Adrenal gland (tissue), 12 donors: ENCODE data around the gene LMF1. TPM values are rescaled to one million over a fixed set of nuclear protein-coding genes. Genes with fewer than 3 reads are reported as not detected.

Source experiments
- DNase-seq, 7 donors: peaks; one replicate each; pipeline ENCODE4 v3.0.0-alpha.2; 2019 to 2020
- H3K27ac ChIP-seq, 5 donors: fragments of 200-600 bp; sonication (generic) in 4 of 5; 1 replicate in 3 of 5; 2 replicates in 2 of 5; pipeline versions ENCODE4 v1.5.1 to v1.8.0; 2016 to 2020; ENCODE audit warnings: mild to moderate bottlenecking in 1 of 5
- H3K27me3 ChIP-seq: fragments of 200-600 bp; 2 replicates; pipeline ENCODE4 v1.8.0; 2021
- H3K36me3 ChIP-seq, 2 donors: fragments of 200-600 bp; replicated peaks in 1 of 2; 1 replicate in 1 of 2; 2 replicates in 1 of 2; pipeline versions ENCODE4 v1.5.1 to v1.8.0; 2018 to 2022
- H3K4me1 ChIP-seq, 2 donors: fragments of 200-600 bp; replicated peaks in 1 of 2; 1 replicate in 1 of 2; 2 replicates in 1 of 2; pipeline versions ENCODE4 v1.5.1 to v1.8.0; 2018 to 2021
- H3K4me3 ChIP-seq, 4 donors: fragments of 200-600 bp; sonication (generic) in 3 of 4; one replicate each; pipeline ENCODE4 v1.5.1; 2016 to 2018
- H3K9me3 ChIP-seq, 3 donors: fragments of 200-600 bp; sonication (generic) in 1 of 3; replicated peaks in 1 of 3; 1 replicate in 2 of 3; 2 replicates in 1 of 3; pipeline versions ENCODE4 v1.5.1 to v1.8.0; 2016 to 2021
- POLR2A ChIP-seq, 2 donors: fragments of 450-650 bp; IDR thresholded peaks; one replicate each; pipeline ENCODE4 v1.6.1; 2017; ENCODE audit warnings: antibody characterized with exemption in 2 of 2, mild to moderate bottlenecking in 2 of 2, moderate library complexity in 1 of 2
- WGBS, 4 donors: extraction: QIAGEN DNeasy Blood & Tissue Kit in 2 of 4; methylation state at CpG; one replicate each; pipeline versions ENCODE4 v1.1.5 to v1.1.7; 2013 to 2017; 5-methylcytosine and 5-hydroxymethylcytosine counted together
- intact Hi-C, 2 donors: fragments of 100-400 bp; cut with DNase I; formaldehyde crosslinking; loops; one replicate each; pipeline versions ENCODE4 v1.14.1 to v1.15.0; 2022 to 2023
- polyA plus RNA-seq, 3 donors: library from polyadenylated mRNA; stranded (reverse); fragments of 200-250 nt in 2 of 3; fragments of 350-450 nt in 1 of 3; fragmentation: Illumina TruSeq in 1 of 3; extraction: RNeasy Lipid Tissue Mini Kit (QIAGEN cat#74804) in 1 of 3; gene quantifications; one replicate each; pipeline ENCODE4 v1.2.3, GENCODE V29; 2013 to 2014
- total RNA-seq, 9 donors: library from RNA; depleted of rRNA in 4 of 9; stranded (reverse); fragments of >200 nt in 4 of 9; fragments of 120-200 nt in 1 of 9; fragmentation: NEBNext Ultra II Directional in 1 of 9; extraction: Animal tissue kit (Norgen Biotek cat#: 25700) in 1 of 9; gene quantifications; one replicate each; pipeline versions ENCODE4 v1.1.0 to v1.2.4, GENCODE V29; 2013 to 2023
- TF ChIP-seq, protein P1 (sequence below), 6 experiments: fragments of 450-650 bp in 4 of 6; fragments of 200-600 bp in 2 of 6; sonication (generic) in 1 of 6; IDR thresholded peaks; 1 replicate in 5 of 6; 2 replicates in 1 of 6; pipeline versions ENCODE4 v1.5.1 to v1.8.0; 2016 to 2021; ENCODE audit warnings: antibody characterized with exemption in 6 of 6, mild to moderate bottlenecking in 2 of 6, moderate library complexity in 1 of 6
- donor health status: healthy with polysubstance abuse.
- donor health status: Bipolar disorder and iron deficiency.
- donor health status: DM: yes; HTN: yes; CAD: no.
- donor health status: DM: no; HTN: no; CAD: no.
- donor health status: DM: no; HTN: no; CAD: no.
- donor health status: DM: yes; HTN: yes; CAD: no.

Gene LMF1
- total and polyA plus RNA-seq, 12 donors, result 10.5 to 101 (median 36.3) TPM

DNA sequence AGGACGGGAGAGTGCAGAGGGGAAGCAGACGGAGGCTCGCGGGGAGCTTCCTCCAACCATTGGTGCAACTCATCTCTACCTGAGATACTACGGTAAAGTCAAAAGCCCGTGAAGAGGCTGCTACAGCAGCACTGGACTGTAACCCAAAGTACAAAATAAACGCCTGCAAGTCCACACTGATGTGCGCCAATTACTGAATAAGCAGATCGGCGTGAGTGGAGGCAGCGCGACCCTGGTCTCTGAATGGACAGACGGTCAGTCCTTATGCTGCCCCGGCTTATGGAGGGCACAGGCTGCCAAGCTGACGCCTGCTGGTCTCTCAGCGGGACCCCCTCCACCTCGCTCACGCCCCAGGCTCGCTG lies 58.5 kb downstream of the LMF1 start:
- no peak overlapping the region for H3K4me3 ChIP-seq
- 93 to 95% (median 94%) methylated on average over 10 to 19 of the region's 19 CpGs for WGBS, 4 donors
- intact Hi-C loops, result no loop called here
- no peak for DNase-seq
- H3K9me3 ChIP-seq, result no peaks in the 10 kb centered on the region
- no peaks in the 10 kb centered on the region for H3K27me3 ChIP-seq
- TF ChIP-seq POLR2A (IDR thresholded peaks at IDR 0.05), result no peak
- TF ChIP-seq, protein P1, sequence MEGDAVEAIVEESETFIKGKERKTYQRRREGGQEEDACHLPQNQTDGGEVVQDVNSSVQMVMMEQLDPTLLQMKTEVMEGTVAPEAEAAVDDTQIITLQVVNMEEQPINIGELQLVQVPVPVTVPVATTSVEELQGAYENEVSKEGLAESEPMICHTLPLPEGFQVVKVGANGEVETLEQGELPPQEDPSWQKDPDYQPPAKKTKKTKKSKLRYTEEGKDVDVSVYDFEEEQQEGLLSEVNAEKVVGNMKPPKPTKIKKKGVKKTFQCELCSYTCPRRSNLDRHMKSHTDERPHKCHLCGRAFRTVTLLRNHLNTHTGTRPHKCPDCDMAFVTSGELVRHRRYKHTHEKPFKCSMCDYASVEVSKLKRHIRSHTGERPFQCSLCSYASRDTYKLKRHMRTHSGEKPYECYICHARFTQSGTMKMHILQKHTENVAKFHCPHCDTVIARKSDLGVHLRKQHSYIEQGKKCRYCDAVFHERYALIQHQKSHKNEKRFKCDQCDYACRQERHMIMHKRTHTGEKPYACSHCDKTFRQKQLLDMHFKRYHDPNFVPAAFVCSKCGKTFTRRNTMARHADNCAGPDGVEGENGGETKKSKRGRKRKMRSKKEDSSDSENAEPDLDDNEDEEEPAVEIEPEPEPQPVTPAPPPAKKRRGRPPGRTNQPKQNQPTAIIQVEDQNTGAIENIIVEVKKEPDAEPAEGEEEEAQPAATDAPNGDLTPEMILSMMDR (IDR thresholded peaks at IDR 0.05), result no peak
- no peak overlapping the region for H3K27ac ChIP-seq
- no peaks in the 10 kb centered on the region for H3K36me3 ChIP-seq
- H3K4me1 ChIP-seq, result no peaks in the 10 kb centered on the region

DNA sequence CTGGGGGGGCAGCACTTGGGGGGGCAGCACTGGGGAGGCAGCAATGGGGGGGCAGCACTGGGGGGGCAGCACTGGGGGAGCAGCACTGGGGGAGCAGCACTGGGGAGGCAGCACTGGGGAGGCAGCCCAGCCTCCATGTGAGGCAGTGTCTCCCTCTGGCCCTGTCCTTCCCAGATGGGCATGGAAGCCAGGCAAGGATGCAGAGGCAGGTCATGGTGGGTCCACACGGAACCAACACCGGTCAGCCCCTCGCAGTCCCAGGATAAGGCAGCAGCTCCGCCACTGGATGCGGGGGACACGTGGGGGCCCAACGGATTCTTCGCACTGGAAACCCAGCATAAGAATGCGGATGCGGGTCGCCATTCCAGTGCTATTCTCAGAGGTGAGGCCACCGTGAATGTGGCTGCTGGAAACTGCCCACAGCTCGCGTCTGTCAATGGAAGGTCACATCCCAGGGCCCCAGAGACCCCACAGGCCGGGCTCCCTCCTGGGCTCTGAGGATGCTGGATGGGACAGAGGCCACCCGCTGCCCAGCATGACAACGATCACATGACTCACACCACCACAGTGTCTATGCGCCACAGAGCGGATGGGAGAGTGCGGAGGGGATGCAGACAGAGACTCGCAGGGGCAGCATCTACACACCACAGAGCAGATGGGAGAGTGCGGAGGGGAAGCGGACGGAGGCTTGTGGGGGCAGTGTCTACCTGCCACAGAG lies 59.0 kb downstream of the LMF1 start:
- no peaks in the 10 kb centered on the region for H3K36me3 ChIP-seq
- 93 to 99% (median 95%) methylated on average over 9 to 24 of the region's 24 CpGs for WGBS, 4 donors
- H3K27ac ChIP-seq, result no peak overlapping the region
- no peak for TF ChIP-seq POLR2A (IDR thresholded peaks at IDR 0.05)
- TF ChIP-seq, protein P1 (IDR thresholded peaks at IDR 0.05), result no peak
- H3K9me3 ChIP-seq, result no peaks in the 10 kb centered on the region
- no peaks in the 10 kb centered on the region for H3K27me3 ChIP-seq
- H3K4me1 ChIP-seq, result no peaks in the 10 kb centered on the region
- intact Hi-C loops, result no loop called here
- H3K4me3 ChIP-seq, result no peak overlapping the region
- no peak for DNase-seq

- 88 to 96% (median 93%) methylated on average over 5 to 15 of the region's 15 CpGs for WGBS, 4 donors
- no peak overlapping the region for H3K4me3 ChIP-seq
- no peaks in the 10 kb centered on the region for H3K27me3 ChIP-seq
- DNase-seq, result no peak
- no peaks in the 10 kb centered on the region for H3K4me1 ChIP-seq
- no peaks in the 10 kb centered on the region for H3K36me3 ChIP-seq
- intact Hi-C loops, result no loop called here
- no peaks in the 10 kb centered on the region for H3K9me3 ChIP-seq
- H3K27ac ChIP-seq, result no peak overlapping the region
- TF ChIP-seq, protein P1 (IDR thresholded peaks at IDR 0.05), result no peak
- no peak for TF ChIP-seq POLR2A (IDR thresholded peaks at IDR 0.05)
Measured at GRCh38 chr16:911101-911500, 59.7 kb downstream of the LMF1 start.

- Histone ChIP-seq H3K27me3 (no peaks in the 10 kb centered on the region), H3K9me3 (no peaks in the 10 kb centered on the region), H3K36me3 (no peaks in the 10 kb centered on the region), H3K27ac (no peak overlapping the region), H3K4me3 (no peak overlapping the region), H3K4me1 (no peaks in the 10 kb centered on the region)
- intact Hi-C loops, result no loop called here
- 87 to 91% (median 90%) methylated on average over 9 to 20 of the region's 20 CpGs for WGBS, 4 donors
- DNase-seq, result no peak
- TF ChIP-seq POLR2A (IDR thresholded peaks at IDR 0.05), result no peak
- TF ChIP-seq, protein P1 (IDR thresholded peaks at IDR 0.05), result no peak
Measured at GRCh38 chr16:910181-910580, 60.6 kb downstream of the LMF1 start.
